HepG2 (cell line): Measurements from ENCODE around the gene TPRN. TPM values are rescaled to one million over a fixed set of nuclear protein-coding genes. Genes with fewer than 3 reads are reported as not detected.

Source experiments
- ATAC-seq: fragments of 200-7000 bp; cut with Tn5 transposase; 3 replicates; pipeline ENCODE4 v1.9.1; 2020; ENCODE audit warnings: mild to moderate bottlenecking, moderate library complexity
- BruUV-seq: library from RNA; stranded (reverse); fragments of 400-500 nt; replicated peaks from 2 replicates; lab custom pipeline; 2021; lab: Mats Ljungman, UMichigan
- CTCF ChIA-PET: fragments of 300-600 bp; formaldehyde crosslinking; extraction: SDS; loops from one replicate; lab custom pipeline; 2021; ENCODE audit warnings: low total read pairs, inconsistent platforms, low intra/inter-chr PET ratio; lab: Yijun Ruan, JAX
- POLR2A ChIA-PET: fragments of 350-600 bp; sonication (Branson Sonifier 250); formaldehyde crosslinking; loops from one replicate; lab custom pipeline; 2020; ENCODE audit warnings: antibody characterized with exemption, inconsistent platforms; lab: Yijun Ruan, JAX
- DNase-seq: peaks from one replicate; pipeline ENCODE4 v3.0.0-alpha.2; 2015; ENCODE audit warnings: low spot score
- FAIRE-seq: peaks from 3 replicates; lab custom pipeline; 2011; peaks lifted over from hg19 to GRCh38; lab: Jason Lieb, UNC
- H2AFZ ChIP-seq: one replicate; pipeline ENCODE4 v1.6.1; 2011; ENCODE audit warnings: low read length, inconsistent platforms
- H3K27ac ChIP-seq: fragments of 300-600 bp; 3 replicates; pipeline ENCODE4 v1.8.0; 2011; ENCODE audit warnings: mixed run types, mild to moderate bottlenecking, mixed read lengths, low read length, inconsistent platforms; ENCODE audit not compliant: insufficient read depth; ENCODE audit errors: extremely low read length
- H3K27me3 ChIP-seq, 2 experiments: fragments of 200-600 bp in 1 of 2; 2 replicates in 1 of 2; 3 replicates in 1 of 2; pipeline versions ENCODE4 v1.6.0 to v1.8.0; 2011; ENCODE audit warnings: low read length in 2 of 2, mild to moderate bottlenecking in 2 of 2, moderate library complexity in 2 of 2, inconsistent platforms in 1 of 2; ENCODE audit not compliant: insufficient read depth in 2 of 2, control insufficient read depth in 1 of 2
- H3K36me3 ChIP-seq, 2 experiments: fragments of 200-600 bp in 1 of 2; replicated peaks in 1 of 2; 2 replicates in 1 of 2; 3 replicates in 1 of 2; pipeline versions ENCODE4 v1.5.1 to v1.8.0; 2011; ENCODE audit warnings: low read length in 2 of 2, inconsistent platforms in 1 of 2; ENCODE audit not compliant: insufficient read depth in 2 of 2, control insufficient read depth in 1 of 2
- H3K4me1 ChIP-seq: 2 replicates; pipeline ENCODE4 v1.5.1; 2012; ENCODE audit warnings: low read length, inconsistent platforms; ENCODE audit not compliant: insufficient read depth
- H3K4me2 ChIP-seq: 2 replicates; pipeline ENCODE4 v1.6.0; 2011; ENCODE audit warnings: low read depth, low read length, inconsistent platforms
- H3K4me3 ChIP-seq, 3 experiments: fragments of 200-600 bp in 1 of 3; sonication (generic), shearing (Covaris generic) in 1 of 3; replicated peaks in 1 of 3; 2 replicates each; pipeline ENCODE4 v1.5.1; 2011 to 2016; ENCODE audit warnings: low read length in 3 of 3, inconsistent platforms in 2 of 3, low read depth in 2 of 3, mild to moderate bottlenecking in 2 of 3, control low read depth in 1 of 3, mixed read lengths in 1 of 3; ENCODE audit not compliant: insufficient read depth in 1 of 3
- H3K79me2 ChIP-seq: one replicate; pipeline ENCODE4 v1.6.1; 2011; ENCODE audit warnings: low read length, inconsistent platforms; ENCODE audit not compliant: insufficient read depth
- H3K9ac ChIP-seq: 2 replicates; pipeline ENCODE4 v1.6.0; 2011; ENCODE audit warnings: mild to moderate bottlenecking, low read depth, low read length, inconsistent platforms; ENCODE audit not compliant: insufficient read depth
- H3K9me3 ChIP-seq: 2 replicates; pipeline ENCODE4 v1.5.1; 2012; ENCODE audit warnings: mild to moderate bottlenecking, low read length
- H4K20me1 ChIP-seq: 2 replicates; pipeline ENCODE4 v1.6.0; 2011; ENCODE audit warnings: inconsistent platforms, mild to moderate bottlenecking, low read length, moderate library complexity; ENCODE audit not compliant: insufficient read depth
- ASH2L ChIP-seq: fragments of 300-600, 200-600 bp; sonication (generic); IDR thresholded peaks from 2 replicates; pipeline ENCODE4 v1.7.0; 2017; ENCODE audit warnings: low read depth, mild to moderate bottlenecking, moderate library complexity, mixed read lengths, low read length; ENCODE audit not compliant: insufficient read length
- HIVEP1 ChIP-seq: sonication (generic); formaldehyde crosslinking; IDR thresholded peaks from 2 replicates; pipeline ENCODE4 v1.4.0; 2020; ENCODE audit warnings: mild to moderate bottlenecking, missing genetic modification reagents
- LCORL ChIP-seq, 2 experiments: fragments of 450-650 bp in 1 of 2; sonication (generic) in 1 of 2; formaldehyde crosslinking in 1 of 2; IDR thresholded peaks; 2 replicates each; pipeline versions ENCODE4 v1.5.0 to v1.6.1; 2017 to 2020; ENCODE audit warnings: antibody characterized with exemption in 1 of 2, missing genetic modification reagents in 1 of 2
- MED1 ChIP-seq: sonication (generic); formaldehyde crosslinking; IDR thresholded peaks from 2 replicates; pipeline ENCODE4 v1.4.0; 2020; ENCODE audit warnings: missing genetic modification reagents
- MEIS1 ChIP-seq: sonication (generic); formaldehyde crosslinking; IDR thresholded peaks from 2 replicates; pipeline ENCODE4 v1.9.0; 2021; ENCODE audit warnings: mild to moderate bottlenecking, missing genetic modification reagents, moderate library complexity, borderline replicate concordance
- RXRA ChIP-seq: sonication (generic); formaldehyde crosslinking; IDR thresholded peaks from 2 replicates; pipeline ENCODE4 v1.5.1; 2020; ENCODE audit warnings: missing genetic modification reagents
- SMYD3 ChIP-seq: sonication (generic); formaldehyde crosslinking; IDR thresholded peaks from 2 replicates; pipeline ENCODE4 v1.8.1; 2023; ENCODE audit warnings: mild to moderate bottlenecking, missing genetic modification reagents
- SRSF1 ChIP-seq: fragments of 200-400 bp; formaldehyde crosslinking; optimal IDR thresholded peaks from 2 replicates; pipeline ENCODE3; 2017; ENCODE audit warnings: mild to moderate bottlenecking, low read depth, low read length, moderate library complexity
- U2AF1 ChIP-seq: fragments of 200-400 bp; formaldehyde crosslinking; optimal IDR thresholded peaks from 2 replicates; pipeline ENCODE3; 2017; ENCODE audit warnings: mild to moderate bottlenecking, low read depth, low read length
- ZC3H13 ChIP-seq: sonication (generic); formaldehyde crosslinking; IDR thresholded peaks from 2 replicates; pipeline ENCODE4 v1.8.1; 2023; ENCODE audit warnings: mild to moderate bottlenecking, missing genetic modification reagents, moderate library complexity
- ZFP90 ChIP-seq: sonication (generic); formaldehyde crosslinking; IDR thresholded peaks from 2 replicates; pipeline ENCODE4 v1.8.0; 2022; ENCODE audit warnings: missing genetic modification reagents, mild to moderate bottlenecking, inconsistent platforms, borderline replicate concordance
- ZNF547 ChIP-seq: sonication (generic); formaldehyde crosslinking; IDR thresholded peaks from 2 replicates; pipeline ENCODE4 v1.5.1; 2020; ENCODE audit warnings: mild to moderate bottlenecking, missing genetic modification reagents
- ZNF670 ChIP-seq: sonication (generic); formaldehyde crosslinking; IDR thresholded peaks from 2 replicates; pipeline ENCODE4 v1.8.0; 2022; ENCODE audit warnings: mild to moderate bottlenecking, missing genetic modification reagents, borderline replicate concordance
- ZNF724P ChIP-seq: sonication (generic); formaldehyde crosslinking; IDR thresholded peaks from 2 replicates; pipeline ENCODE4 v1.8.0; 2022; ENCODE audit warnings: missing genetic modification reagents, borderline replicate concordance
- WGBS: methylation state at CpG from one replicate; pipeline ENCODE4 v1.1.6; 2017; ENCODE audit warnings: low lambda C conversion rate; 5-methylcytosine and 5-hydroxymethylcytosine counted together
- in situ Hi-C: cut with HindIII; loops from 2 replicates; pipeline ENCODE4 v1.10.0; 2017; ENCODE audit warnings: low pct_unique_long_range_greater_than_20kb; ENCODE audit not compliant: extremely low pct_ligation_motif_present
- intact Hi-C: fragments of 100-400 bp; cut with micrococcal nuclease; formaldehyde crosslinking; loops from one replicate; pipeline ENCODE4 v1.10.0; 2022; ENCODE audit not compliant: unreplicated experiment
- polyA plus RNA-seq, 8 experiments: library from polyadenylated mRNA; depleted of rRNA in 3 of 8; stranded (reverse) in 7 of 8; unstranded in 1 of 8; fragments of >200 nt; fragmentation: Illumina TruSeq in 4 of 8; extraction: Trizol in 4 of 8; gene quantifications; 2 replicates each; pipeline versions ENCODE4 v1.2.1 to v1.2.3, GENCODE V29; 2011 to 2016; ENCODE audit warnings: low read depth in 4 of 8, missing spikeins in 1 of 8, mixed read lengths in 1 of 8; ENCODE audit not compliant: insufficient read depth in 1 of 8
- total RNA-seq, 5 experiments: library from RNA; depleted of rRNA; stranded (reverse); fragments of >200 nt; fragmentation: Illumina TruSeq; extraction: Trizol; gene quantifications; 2 replicates each; pipeline ENCODE4 v1.2.3, GENCODE V29; 2016; ENCODE audit warnings: low read depth in 1 of 5
- TF ChIP-seq, protein P1 (sequence below): sonication (generic); IDR thresholded peaks from 2 replicates; pipeline ENCODE4 v1.6.1; 2016; ENCODE audit warnings: low read depth, borderline replicate concordance
- TF ChIP-seq, protein P2 (sequence below): sonication (generic); formaldehyde crosslinking; IDR thresholded peaks from 2 replicates; pipeline ENCODE4 v1.5.1; 2020; ENCODE audit warnings: missing genetic modification reagents, mild to moderate bottlenecking, borderline replicate concordance
- TF ChIP-seq, protein P3 (sequence below): sonication (generic); formaldehyde crosslinking; IDR thresholded peaks from 2 replicates; pipeline ENCODE4 v1.8.1; 2022; ENCODE audit warnings: low read depth, mild to moderate bottlenecking, missing genetic modification reagents

Gene TPRN
- total and polyA plus RNA-seq, 2 of the 13 experiments (the other 11 are each of a cell fraction or from before 2014, with no cell fraction given), result 10.1 to 19.2 TPM

DNA sequence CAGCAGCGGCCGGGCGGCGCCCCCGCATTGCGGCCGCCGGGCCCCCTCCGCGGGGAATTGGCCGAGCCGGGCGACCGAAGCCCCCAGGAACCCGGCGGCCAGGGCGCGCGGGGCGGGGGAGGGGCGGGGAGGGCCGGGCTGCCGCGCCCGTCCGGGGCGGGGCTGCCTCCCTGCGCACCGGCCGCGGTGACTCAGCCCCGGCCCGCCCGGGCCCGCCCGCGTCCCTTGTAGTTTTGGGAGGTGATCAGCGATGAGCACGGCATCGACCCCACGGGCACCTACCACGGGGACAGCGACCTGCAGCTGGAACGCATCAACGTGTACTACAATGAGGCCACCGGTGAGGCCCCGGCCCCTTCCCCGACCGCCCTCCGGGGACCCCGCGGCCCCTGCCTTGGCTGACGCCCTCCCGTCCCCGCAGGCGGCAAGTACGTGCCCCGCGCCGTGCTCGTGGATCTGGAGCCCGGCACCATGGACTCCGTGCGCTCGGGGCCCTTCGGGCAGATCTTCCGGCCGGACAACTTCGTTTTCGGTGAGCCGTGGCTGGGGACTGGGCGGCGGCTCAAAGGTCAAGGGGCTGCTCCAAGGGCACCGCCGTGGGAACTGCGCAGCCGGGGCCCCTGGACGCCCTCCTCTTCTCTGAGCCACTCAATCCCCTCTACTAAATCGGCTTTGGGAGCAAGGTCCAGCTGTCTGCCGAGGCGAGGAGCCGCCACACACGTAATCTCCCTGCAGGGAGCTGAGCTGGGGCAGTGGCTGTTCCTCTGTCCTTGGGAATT is 41.1 kb upstream of the TPRN start:
- intact Hi-C loops, result no loop called here
- TF ChIP-seq SMYD3 (no peak), RXRA (CRISPR knock-in tag) (peak; percentile 56), U2AF1 (peak; percentile 91), SRSF1 (no peak), ZNF547 (0 out of 2 replicates have a peak, but pooled peaks have one; percentile 49), LCORL (IDR thresholded peaks at IDR 0.05) (no peak), LCORL (CRISPR knock-in tag; IDR thresholded peaks at IDR 0.05) (peak; percentile 91), ZNF724P (peak; percentile 89; the same call in 1 of the 2 replicates), ZC3H13 (CRISPR knock-in tag) (peak; percentile 41; the same call in 1 of the 2 replicates), ZFP90 (CRISPR knock-in tag) (0 out of 2 replicates have a peak, but pooled peaks have one; percentile 31), ASH2L (peak; percentile 59), MED1 (CRISPR knock-in tag) (peak; percentile 50), HIVEP1 (CRISPR knock-in tag) (peak; percentile 60), ZNF670 (0 out of 2 replicates have a peak, but pooled peaks have one; percentile 15), MEIS1 (CRISPR knock-in tag) (0 out of 2 replicates have a peak, but pooled peaks have one; percentile 43)
- TF ChIP-seq, protein P1, sequence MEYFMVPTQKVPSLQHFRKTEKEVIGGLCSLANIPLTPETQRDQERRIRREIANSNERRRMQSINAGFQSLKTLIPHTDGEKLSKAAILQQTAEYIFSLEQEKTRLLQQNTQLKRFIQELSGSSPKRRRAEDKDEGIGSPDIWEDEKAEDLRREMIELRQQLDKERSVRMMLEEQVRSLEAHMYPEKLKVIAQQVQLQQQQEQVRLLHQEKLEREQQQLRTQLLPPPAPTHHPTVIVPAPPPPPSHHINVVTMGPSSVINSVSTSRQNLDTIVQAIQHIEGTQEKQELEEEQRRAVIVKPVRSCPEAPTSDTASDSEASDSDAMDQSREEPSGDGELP, result peak; percentile 14; the same call in 1 of the 2 replicates
- TF ChIP-seq, protein P2, sequence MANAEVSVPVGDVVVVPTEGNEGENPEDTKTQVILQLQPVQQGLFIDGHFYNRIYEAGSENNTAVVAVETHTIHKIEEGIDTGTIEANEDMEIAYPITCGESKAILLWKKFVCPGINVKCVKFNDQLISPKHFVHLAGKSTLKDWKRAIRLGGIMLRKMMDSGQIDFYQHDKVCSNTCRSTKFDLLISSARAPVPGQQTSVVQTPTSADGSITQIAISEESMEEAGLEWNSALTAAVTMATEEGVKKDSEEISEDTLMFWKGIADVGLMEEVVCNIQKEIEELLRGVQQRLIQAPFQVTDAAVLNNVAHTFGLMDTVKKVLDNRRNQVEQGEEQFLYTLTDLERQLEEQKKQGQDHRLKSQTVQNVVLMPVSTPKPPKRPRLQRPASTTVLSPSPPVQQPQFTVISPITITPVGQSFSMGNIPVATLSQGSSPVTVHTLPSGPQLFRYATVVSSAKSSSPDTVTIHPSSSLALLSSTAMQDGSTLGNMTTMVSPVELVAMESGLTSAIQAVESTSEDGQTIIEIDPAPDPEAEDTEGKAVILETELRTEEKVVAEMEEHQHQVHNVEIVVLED (CRISPR knock-in tag), result peak; percentile 51; the same call in 1 of the 2 replicates
- TF ChIP-seq, protein P3, sequence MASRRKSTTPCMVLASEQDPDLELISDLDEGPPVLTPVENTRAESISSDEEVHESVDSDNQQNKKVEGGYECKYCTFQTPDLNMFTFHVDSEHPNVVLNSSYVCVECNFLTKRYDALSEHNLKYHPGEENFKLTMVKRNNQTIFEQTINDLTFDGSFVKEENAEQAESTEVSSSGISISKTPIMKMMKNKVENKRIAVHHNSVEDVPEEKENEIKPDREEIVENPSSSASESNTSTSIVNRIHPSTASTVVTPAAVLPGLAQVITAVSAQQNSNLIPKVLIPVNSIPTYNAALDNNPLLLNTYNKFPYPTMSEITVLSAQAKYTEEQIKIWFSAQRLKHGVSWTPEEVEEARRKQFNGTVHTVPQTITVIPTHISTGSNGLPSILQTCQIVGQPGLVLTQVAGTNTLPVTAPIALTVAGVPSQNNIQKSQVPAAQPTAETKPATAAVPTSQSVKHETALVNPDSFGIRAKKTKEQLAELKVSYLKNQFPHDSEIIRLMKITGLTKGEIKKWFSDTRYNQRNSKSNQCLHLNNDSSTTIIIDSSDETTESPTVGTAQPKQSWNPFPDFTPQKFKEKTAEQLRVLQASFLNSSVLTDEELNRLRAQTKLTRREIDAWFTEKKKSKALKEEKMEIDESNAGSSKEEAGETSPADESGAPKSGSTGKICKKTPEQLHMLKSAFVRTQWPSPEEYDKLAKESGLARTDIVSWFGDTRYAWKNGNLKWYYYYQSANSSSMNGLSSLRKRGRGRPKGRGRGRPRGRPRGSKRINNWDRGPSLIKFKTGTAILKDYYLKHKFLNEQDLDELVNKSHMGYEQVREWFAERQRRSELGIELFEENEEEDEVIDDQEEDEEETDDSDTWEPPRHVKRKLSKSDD (CRISPR knock-in tag), result 0 out of 2 replicates have a peak, but pooled peaks have one; percentile 19

More for the DNA sequence above, 41.1 kb upstream of the TPRN start:
- no peaks in the 10 kb centered on the region for H3K9me3 ChIP-seq
- peak overlapping the region; percentile 99 for H3K4me2 ChIP-seq
- H4K20me1 ChIP-seq, result peaks cover 27% of the 10 kb centered on the region
- peaks cover 64% of the 10 kb centered on the region for H3K4me1 ChIP-seq
- peak; percentile 14 for ATAC-seq
- peak overlapping the region; percentile 91 for H3K27ac ChIP-seq
- in situ Hi-C loops, result no loop called here
- H3K27me3 ChIP-seq, result peaks cover 0 to under 1% of the 10 kb centered on the region in 2 experiments; a peak in 1 of 5 replicates
- ChIA-PET POLR2A (interaction anchor here (0.9 to 7.7 kb wide), 36 partner anchors 12 to 339 kb away, joined by 3 to 317 read pairs (median 6); partner anchors contain the start of genes ENTPD8, MAN1B1, NELFB and RNF208), CTCF (no interaction called here)
- H3K36me3 ChIP-seq, result peaks cover 4 to 19% of the 10 kb centered on the region in 2 experiments; a peak in 4 of 5 replicates
- H3K4me3 ChIP-seq, result peak overlapping the region; percentile 89 to 94 (median 94)
- no peak for FAIRE-seq
- peak overlapping the region; percentile 92 for H3K9ac ChIP-seq
- WGBS, result no CpG with 5 or more reads among the region's 83 CpGs
- BruUV-seq, result no TSS peak
- peaks cover 36% of the 10 kb centered on the region for H3K79me2 ChIP-seq
- peak; percentile 54 for DNase-seq
- no peak overlapping the region for H2AFZ ChIP-seq
